NCI-H1694 treated with DMSO at 0.1 percent for 48 hours (cell line): ENCODE results near the gene TMEM52B.

Experiments
- DNase-seq: peaks from one replicate; lab custom pipeline; 2025; lab: John Stamatoyannopoulos, UW

The TMEM52B gene

DNA sequence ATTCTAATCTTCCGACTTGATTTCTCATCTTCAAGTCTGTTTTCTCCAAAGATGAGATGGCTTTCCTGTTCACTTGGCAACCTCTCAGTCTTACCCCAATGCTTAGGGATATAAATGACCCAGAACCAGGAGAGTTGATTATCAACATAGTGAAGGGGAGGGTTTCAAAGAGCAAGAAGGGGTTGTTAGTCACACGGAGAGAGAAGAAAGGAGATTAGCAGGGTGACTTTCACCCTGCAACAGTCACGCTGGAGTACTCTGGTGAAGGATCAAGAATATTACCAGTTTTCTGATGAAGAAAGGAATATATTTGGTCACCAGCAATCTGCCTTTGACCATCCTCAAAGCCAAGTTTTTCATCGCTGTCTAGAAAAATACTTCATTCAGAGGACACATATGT lies at the start of gene TMEM52B:
Gene TMEM52B (plus strand): TSS at position 212 of the 400 bp plus-strand sequence. CDS start 543 bp downstream, outside the sequence.
- no peak for DNase-seq

DNA sequence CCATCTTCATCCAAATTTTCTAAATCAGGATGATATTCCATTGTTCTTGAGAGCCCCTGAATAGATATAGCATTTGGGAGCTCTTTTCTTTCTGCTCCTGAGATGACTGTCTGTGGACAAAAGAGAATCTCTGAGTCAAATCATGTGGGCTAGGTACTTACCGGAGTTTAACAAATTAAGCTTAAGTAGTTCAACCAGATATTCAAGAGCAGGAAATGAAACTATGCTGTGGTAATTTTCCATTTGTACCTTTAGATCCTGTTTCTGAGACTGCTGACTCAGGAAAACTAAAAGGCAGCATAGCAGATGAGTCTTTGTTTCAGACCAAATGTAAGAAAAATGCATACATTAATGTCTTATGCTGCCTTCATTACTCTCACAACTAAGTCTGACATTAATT lies 48.8 kb upstream of the TMEM52B start, which contains the start of gene CLEC7A:
Gene CLEC7A (minus strand): TSS at position 158 of the 400 bp plus-strand sequence. CDS start 117 bp downstream, at position 41.
- DNase-seq = no peak

DNA sequence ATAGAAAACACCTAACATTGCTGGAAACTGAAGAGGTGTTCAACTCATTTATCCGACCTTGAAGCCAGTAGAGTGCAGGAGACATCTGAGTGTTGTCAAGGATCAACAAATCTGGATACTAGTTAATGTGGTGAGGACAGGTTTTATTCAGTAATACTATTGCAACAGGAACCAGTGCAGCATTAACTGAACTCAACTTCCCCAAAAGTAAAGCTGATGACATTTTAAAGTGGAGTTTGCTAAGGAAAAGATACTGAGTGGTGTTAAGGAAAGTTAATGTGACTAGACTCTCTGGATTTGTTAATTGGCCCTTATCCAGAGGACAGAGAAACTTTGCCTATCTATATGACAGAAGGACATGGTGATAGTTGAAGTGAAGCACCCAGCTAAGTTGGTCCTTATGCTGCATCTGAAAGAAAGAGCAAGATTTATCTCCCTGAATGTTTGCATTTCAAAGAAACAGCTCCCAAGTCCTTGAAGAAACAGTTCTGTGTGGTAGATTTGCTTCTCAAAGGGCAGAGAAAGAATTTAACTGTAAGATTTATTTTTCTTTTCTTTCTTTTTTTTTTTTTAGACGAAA lies 47.6 kb upstream of the TMEM52B start:
- DNase-seq = no peak

DNA sequence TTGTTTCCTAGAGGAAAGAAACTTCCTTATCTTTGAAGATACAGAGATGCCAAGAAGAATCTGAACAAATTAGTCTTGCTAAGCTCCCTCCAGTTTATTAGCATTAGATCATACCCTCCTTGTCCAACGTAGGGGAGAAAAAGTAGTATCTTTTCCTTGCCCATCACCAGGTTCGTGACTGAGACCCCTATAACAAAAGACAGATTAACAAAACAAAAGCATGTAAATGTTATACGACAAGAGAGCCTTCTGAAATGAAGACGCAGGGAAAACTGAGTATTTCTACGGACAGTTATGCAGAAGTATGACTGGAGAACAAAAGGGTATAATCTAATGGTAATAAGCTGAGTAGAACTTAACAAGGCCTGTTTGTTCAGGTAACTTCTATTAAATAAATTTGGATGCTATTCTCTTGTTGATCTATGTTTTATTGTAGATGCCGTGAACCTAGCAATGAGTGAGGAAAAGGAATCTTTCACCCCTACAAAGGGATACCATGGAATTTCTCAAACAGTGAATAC lies 45.9 kb upstream of the TMEM52B start:
- DNase-seq = no peak

DNA sequence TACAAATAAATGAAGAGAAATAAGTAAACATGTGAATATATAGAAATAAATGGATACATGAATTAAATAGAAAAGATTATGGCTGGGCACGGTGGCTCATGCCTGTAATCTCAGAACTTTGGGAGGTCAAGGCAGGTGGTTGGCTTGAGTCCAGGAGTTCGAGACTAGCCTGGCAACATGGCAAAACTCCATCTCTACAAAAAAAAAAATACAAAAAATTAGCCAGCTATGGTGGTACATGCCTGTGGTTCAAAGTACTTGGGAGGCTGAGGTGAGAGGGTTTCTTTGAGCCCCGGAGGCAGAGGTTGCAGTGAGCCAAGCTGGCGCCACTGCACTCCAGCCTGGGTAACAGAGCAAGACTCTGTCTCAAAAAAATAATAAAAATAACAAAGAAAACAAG lies 43.7 kb upstream of the TMEM52B start:
- DNase-seq = no peak

DNA sequence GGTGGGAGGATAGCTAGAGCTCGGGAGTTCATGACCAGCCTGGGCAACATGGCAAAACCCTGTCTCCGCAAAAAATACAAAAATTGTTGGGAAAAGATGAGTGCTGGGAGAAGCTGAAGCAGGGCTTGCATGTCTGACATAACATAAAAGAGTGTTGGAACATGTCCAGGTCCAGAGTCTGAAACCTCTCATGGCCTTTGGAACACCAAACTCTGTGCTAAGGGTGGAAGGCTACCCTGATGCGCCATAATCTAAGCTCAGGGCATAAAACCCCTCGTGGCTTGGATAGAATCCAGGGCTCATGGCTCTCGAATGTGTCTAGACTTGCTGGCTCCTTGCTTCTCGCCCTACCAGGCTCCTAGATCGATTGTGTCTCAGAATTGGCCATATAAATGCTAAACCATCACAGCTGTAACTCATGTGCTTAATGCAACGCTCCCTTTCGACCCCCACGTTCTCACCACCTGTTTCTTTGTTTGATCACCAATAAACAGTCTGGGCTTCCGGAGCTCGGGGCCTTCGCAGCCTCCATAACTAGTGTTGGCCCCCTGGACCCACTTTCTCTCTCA lies 42.1 kb upstream of the TMEM52B start:
- DNase-seq = no peak

DNA sequence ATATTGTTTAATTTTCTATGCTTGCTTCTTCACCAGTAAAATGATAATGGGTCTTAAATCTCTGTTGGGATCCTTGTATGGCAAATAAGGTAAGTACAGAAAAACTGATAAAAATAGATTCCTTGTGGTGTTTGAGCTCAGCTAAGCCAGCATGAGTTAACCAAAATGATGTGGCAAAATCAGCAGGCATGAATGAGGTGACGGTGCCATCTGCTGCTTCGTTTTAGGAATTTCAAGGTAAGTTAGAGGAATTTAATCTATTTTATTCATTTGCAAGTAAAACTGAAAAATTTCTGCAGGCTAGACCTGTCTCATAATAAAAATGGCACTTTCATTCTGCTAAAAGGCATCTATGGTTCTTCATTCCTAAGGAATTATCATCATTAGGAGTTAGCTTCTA lies 38.8 kb upstream of the TMEM52B start:
- peak; percentile 15 for DNase-seq

DNA sequence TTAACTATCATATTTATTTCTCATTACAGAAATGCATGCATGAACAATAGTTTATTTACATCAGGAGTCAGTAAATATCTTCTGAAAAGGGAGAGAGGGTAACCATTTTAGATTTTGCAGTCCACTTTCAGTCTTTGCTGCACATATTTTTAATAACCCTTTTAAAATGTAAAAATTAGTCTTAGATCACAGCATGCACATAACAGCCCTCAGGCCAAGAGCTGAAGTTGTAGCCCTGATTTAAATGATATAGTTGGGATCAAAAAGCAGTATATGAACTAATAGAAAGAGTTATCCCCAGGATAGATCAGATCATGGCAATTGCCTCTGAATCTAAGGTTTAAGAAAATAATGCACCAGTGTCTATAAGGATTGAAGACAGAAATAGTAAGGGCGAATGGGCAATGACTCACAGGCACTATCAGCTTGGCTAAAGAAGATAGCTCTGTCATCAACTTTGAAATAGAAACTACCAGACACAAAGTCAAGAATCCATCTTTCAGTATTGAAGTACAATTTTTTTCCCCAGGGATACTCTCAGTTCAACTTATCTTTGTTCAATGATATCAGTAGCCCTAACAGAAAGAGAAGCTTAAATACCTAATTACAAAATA lies 35.7 kb upstream of the TMEM52B start:
- no peak for DNase-seq

DNA sequence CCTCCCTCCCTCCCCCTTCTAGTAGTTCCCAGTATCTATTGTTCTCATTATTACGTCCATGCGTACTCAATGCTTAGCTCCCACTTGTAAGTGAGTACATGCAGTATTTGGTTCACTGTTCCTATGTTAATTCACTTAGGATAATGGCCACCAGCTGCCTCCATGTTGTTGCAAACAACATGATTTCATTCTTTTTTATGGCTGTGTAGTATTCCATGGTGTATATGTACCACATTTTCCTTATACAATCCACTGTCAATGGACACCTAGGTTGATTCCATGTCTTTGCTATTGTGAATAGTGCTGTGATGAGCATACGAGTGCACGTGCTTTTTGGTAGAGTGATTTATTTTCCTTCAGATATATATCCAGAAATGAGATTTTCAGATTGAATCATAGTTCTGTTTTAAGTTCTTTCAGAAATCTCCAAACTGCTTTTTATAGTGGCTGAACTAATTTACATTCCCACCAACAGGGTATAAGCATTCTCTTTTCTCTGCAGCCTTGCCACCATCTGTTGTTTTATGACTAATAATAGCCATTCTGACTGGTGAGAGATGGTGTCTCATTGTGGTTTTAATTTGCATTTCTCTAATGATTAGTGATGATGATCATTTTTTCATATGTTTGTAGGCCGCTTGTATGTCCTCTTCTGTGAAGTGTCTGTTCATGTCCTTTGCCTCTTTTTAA lies 31.0 kb upstream of the TMEM52B start:
- DNase-seq = no peak

DNA sequence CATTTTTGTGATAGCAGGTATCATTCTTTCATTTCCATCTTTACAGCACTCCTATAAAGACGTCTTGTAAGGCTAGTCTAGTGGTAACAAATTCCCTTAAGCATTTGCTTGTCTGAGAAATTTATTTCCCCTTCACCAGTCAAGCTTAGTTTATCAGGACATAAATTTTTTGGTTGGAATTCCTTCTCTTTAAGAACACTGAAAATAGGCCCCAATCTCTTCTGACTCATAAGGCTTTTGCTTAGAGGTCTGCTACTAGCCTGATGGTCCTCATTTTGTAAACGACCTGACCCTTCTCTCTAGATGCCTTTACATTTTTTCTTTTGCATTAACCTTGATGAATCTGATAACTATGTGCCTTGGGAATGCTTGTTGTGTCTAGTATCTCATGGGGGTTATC lies 27.2 kb upstream of the TMEM52B start:
- no peak for DNase-seq

DNA sequence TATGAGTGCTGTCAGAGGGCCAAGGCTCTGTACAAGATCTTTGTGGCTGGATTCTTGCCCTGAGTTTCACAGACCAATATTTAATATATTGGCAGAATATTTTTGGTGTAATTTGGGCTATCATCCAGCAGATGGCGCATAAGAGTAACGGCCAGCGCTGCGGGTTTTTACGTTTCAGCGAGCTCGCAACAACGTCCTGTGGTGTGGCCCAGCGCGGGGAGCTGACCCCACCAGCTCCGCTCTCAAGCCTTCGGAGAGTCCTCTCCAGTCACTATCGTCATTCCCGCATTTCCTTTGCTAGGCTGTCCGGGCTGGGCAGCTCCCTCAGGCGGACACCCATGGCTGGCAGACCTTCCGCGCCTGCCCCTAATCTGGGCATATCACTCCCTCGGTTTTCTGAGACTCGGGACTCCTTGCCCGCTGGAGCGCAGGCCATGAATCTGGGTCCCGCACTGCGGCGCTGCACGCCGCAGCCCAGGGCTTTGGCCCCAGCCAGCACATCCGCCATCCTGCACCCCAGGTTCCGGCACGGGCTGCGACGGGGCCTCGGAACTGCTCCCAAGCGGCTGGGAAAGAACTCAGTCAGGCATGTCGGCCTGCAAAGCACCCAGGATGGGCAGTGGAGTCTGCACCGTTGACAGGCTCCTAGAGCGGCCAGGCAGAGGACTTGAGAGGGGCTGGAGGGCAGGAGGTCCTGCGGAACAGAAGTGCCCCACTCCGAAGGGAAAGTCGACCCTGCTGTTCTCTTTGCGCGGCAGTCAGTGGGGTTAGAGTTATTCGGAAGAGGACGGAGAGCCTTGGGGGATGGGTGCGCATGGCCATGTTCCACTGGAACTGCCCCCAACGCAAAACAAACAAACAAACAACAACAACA lies 25.3 kb upstream of the TMEM52B start:
- DNase-seq = no peak

DNA sequence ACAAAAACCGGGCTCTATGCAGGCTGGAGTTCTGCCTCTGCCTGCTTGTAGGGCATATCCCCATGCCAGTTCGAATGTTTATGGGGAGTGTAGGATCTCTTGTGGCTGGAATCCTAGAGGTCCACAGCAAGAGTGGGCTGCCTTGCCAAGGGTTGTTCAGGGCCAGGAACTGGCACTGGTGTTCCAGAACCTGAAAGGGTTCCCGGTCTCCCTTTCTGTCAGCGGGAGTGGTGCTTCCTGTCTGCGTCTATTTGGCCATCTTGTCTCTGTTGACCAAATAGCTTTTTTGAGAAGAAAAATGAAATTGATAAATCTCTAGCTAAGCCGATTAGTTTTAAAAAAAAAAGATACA lies 24.7 kb upstream of the TMEM52B start:
- no peak for DNase-seq

DNA sequence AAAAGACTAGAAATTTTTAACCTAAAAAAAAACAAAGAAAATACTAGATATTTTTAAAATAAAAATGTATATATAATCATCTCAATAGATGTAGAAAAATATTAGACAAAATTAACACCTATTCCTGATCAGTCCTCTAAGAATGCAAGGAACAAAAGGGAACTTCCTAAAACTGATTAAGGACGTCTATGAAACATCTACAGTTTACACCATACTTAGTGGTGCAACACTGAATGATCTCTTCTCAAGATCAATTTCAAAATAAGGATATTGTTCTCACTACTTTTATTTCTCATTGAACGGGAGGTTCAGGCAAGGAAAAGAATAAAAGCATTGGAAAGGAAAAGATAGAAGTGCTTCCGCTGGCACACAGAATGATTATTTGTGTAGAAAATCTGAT lies 22.9 kb upstream of the TMEM52B start:
- DNase-seq = no peak

DNA sequence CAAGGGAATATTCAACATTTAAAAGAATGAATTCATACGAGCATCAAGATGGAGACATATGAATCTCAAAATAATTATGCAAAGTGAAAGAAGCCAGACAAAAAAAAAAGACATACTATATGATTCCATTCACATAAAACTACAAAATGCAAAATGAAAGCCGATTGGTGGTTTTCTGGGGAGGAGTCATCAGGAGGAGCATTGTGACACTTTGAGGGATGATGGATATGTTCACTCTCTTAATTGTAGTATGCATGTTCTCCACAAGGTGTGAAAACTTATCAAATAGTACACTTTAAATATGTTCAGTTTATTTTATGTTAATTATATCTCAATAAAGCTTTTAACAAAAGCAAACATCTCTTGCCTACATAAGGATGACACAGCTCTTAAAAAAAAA lies 20.4 kb upstream of the TMEM52B start:
- DNase-seq = no peak

DNA sequence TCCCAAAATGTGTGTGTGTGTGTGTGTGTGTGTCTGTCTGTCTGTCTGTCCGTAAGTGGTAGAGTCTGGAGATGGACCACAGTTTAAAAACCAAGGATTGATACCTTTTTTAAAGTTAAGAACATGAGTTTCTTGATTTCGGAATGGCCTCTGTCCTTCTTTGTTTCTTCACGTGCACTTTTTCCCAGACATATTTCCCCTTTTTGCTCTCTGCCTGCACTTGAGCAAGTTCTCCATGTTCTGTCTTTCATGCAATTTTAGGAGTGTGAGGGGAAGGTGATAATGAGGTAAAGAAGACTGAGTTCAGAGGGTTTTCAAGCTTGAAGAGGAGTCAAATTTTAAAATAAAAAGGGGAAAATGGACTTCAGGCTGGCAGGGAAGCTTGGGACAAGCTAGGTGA lies 19.6 kb upstream of the TMEM52B start:
- DNase-seq = no peak

DNA sequence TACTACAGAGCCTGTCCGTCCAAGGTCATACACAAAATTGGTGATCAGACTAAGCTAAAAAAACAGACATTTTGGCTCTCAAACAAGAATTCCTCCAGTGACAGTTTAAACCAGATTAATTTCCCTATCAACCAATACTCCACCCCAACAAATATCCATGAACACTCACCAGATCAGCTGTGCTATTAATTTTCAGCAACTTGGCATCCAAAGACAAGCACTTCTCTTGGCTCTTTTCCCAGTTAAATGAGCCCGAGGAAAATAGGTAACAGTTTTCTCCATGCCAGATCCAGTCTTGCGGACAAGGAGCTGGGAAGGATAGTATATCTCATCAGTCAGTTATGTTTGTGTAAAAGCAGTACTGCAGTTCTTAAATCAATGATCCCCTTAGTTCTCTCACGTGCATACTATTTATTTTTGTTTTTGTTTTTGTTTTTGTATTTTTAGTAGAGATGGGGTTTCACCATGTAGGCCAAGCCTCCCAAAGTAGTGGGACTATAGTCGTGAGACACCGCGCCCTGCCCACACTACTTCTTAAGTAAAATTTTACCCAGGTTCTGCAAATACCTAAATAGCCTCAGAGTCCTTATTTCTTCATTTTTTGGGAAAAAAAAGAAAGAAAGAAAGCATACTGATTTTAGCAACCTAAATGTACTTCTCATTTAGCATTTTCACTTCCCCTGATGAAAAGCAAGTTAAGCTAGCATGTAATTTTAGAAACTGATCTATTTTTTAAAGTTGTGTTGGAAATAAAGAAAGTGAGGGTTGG lies 18.0 kb upstream of the TMEM52B start:
- no peak for DNase-seq

DNA sequence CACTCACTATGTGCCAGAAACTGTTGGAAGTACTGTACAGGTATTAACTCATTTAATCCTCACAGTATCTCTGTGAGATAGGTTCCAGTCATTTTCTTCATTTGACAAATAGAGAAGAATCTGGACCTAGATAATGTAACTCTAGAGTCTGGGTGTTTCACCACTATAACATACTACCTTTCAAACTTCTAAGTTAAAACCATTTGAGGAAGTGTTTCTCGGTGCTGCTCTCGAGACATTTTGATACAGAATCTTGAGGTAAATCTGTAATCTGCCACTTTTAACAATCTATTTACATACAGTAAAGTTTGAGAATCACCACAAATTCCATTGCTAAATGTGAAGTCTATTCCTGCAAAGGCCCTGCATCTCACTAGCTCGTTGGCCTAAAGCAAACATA lies 15.7 kb upstream of the TMEM52B start:
- DNase-seq = no peak

DNA sequence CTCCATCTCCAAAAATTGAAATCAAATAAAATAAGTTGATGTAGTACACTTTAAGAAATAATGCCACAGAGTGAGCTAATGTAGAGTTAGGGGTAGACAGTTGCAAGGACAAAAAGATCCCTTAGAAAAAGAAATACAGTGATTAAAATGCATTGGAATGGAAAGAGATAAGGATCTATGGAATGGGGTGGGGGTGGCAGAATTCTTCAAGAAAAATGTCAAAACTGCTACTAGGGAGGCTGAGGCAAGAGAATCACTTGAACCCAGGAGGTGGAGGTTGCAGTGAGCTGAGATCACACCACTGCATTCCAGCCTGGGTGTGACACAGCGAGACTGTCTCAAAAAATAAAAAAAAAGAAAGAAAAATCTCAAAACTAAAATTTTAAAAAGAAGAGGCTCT lies 13.4 kb upstream of the TMEM52B start:
- DNase-seq = no peak

DNA sequence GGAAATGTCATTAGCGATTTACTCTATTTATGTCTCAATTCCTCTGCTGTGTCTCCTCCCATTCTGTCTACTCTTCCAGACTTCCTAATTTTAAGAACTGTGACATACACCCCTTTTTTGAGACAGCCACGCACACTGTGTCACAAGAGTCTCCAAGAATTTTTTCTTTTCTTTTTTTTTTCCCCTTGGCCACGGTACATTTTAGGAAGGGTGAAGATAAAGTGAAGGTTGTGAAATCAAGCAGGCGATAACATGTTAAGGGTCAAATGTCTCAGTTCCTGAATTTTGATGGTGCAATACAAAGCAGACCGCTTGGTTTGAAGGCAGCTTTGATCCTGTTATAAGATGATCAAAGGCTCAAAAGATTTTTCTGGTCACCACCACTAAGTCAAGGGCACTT lies 11.2 kb upstream of the TMEM52B start:
- DNase-seq = no peak

DNA sequence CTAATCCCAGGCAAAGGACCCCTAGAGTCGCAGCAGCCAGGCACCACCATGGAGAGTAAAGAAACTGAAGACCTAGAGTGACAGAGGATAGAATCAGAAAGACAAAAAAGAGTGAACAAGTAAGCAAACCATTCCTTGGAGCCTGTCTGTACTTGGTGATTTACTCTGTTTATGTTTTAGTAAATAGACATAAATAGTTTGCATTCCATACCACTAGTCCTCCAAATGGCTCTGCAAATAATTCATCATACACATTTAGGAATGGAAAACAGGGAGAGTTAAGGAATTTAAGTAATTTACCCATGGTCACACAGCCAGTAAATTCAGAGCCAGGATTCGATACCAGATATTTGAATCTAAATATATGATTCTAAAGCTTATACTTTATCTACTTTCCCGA lies 9.7 kb upstream of the TMEM52B start:
- DNase-seq = no peak

DNA sequence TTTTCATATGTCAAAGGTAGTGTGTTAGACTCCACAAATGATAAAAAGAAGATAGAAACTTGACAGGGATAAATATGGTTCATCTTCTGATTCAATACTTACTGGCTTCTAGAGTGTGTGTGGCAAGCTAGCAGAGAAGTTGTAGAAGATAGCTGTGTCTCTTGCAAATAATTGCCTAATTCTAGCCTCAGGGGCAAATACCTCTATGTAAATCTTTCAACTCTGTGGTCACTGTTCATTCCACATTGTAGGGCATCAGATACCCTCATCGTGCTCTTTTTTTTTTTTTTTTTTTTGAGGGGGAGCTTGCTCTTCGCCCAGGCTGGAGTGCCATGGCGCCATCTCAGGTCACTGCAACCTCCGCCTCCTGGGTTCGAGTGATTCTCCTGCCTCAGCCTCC lies 8.6 kb upstream of the TMEM52B start:
- no peak for DNase-seq
